Measurements from ENCODE around the gene CDK11A.
A peak's percentile ranks its signal among the peaks of the same experiment; 100 is the strongest.
"Not testable (repeated sequence)": the region's sequence is repeated elsewhere in the genome, so short reads cannot be mapped to it uniquely, and the experiment has no call there.

The CDK11A gene

GRCh38 chr1:1724035-1724864, at the start of gene CDK11A:
Gene CDK11A (minus strand): TSS chr1:1724357. CDS start chr1:1722818, 1,539 bp downstream.
- Histone ChIP-seq H3K4me3 (ENCODE audit: low read depth, low read length) (peak within 1 kb of the TSS; percentile 62), H3K36me3 (ENCODE audit: control insufficient read depth, insufficient read depth, low read length) (peaks cover 16% of the 10 kb centered on the region), H3K27ac (ENCODE audit: low read depth, low read length) (peak within 1 kb of the TSS; percentile 59; the same call in 1 of the 2 replicates), H3K9ac (ENCODE audit: low read length) (peak within 1 kb of the TSS; percentile 82)
- not testable (repeated sequence) for H3K27me3 ChIP-seq (ENCODE audit: control insufficient read depth, insufficient read depth, low read length); H3K4me1 ChIP-seq (ENCODE audit: control insufficient read depth, insufficient read depth, low read length); H3K9me3 ChIP-seq (ENCODE audit: control insufficient read depth, insufficient read depth, low read depth, low read length)

- peaks cover 16% of the 10 kb centered on the region; the same call in 1 of the 2 replicates for H3K4me1 ChIP-seq (ENCODE audit: control insufficient read depth, insufficient read depth, low read length)
- H3K9me3 ChIP-seq (ENCODE audit: control insufficient read depth, insufficient read depth, low read depth, low read length) = peaks cover 5% of the 10 kb centered on the region; the same call in 1 of the 2 replicates
- H3K27me3 ChIP-seq (ENCODE audit: control insufficient read depth, insufficient read depth, low read length) = peaks cover under 1% of the 10 kb centered on the region; the same call in 1 of the 2 replicates
- no peak overlapping the region for H3K9ac ChIP-seq (ENCODE audit: low read length)
- no peak overlapping the region for H3K4me3 ChIP-seq (ENCODE audit: low read depth, low read length)
- peaks cover 18% of the 10 kb centered on the region for H3K36me3 ChIP-seq (ENCODE audit: control insufficient read depth, insufficient read depth, low read length)
- no peak overlapping the region for H3K27ac ChIP-seq (ENCODE audit: low read depth, low read length)
These were observed 49.7 kb upstream of the CDK11A start for GRCh38 chr1:1773874-1774273.

- no peak overlapping the region for H3K4me3 ChIP-seq (ENCODE audit: low read depth, low read length)
- no peak overlapping the region for H3K27ac ChIP-seq (ENCODE audit: low read depth, low read length)
- H3K9me3 ChIP-seq (ENCODE audit: control insufficient read depth, insufficient read depth, low read depth, low read length) = peaks cover 5% of the 10 kb centered on the region; the same call in 1 of the 2 replicates
- no peaks in the 10 kb centered on the region for H3K27me3 ChIP-seq (ENCODE audit: control insufficient read depth, insufficient read depth, low read length)
- H3K4me1 ChIP-seq (ENCODE audit: control insufficient read depth, insufficient read depth, low read length) = peaks cover 9% of the 10 kb centered on the region; the same call in 1 of the 2 replicates
- peaks cover 39% of the 10 kb centered on the region for H3K36me3 ChIP-seq (ENCODE audit: control insufficient read depth, insufficient read depth, low read length)
- H3K9ac ChIP-seq (ENCODE audit: low read length) = no peak overlapping the region
These were observed 46.9 kb upstream of the CDK11A start for GRCh38 chr1:1771096-1771495.

- Histone ChIP-seq H3K4me1 (ENCODE audit: control insufficient read depth, insufficient read depth, low read length) (no peaks in the 10 kb centered on the region), H3K27me3 (ENCODE audit: control insufficient read depth, insufficient read depth, low read length) (no peaks in the 10 kb centered on the region), H3K9me3 (ENCODE audit: control insufficient read depth, insufficient read depth, low read depth, low read length) (peaks cover 5% of the 10 kb centered on the region; the same call in 1 of the 2 replicates), H3K4me3 (ENCODE audit: low read depth, low read length) (no peak overlapping the region), H3K36me3 (ENCODE audit: control insufficient read depth, insufficient read depth, low read length) (peaks cover 45% of the 10 kb centered on the region), H3K27ac (ENCODE audit: low read depth, low read length) (no peak overlapping the region), H3K9ac (ENCODE audit: low read length) (no peak overlapping the region)
These were observed 45.9 kb upstream of the CDK11A start for GRCh38 chr1:1770102-1770501.

GRCh38 chr1:1768249-1768992, 44.3 kb upstream of the CDK11A start:
- H3K4me3 ChIP-seq (ENCODE audit: low read depth, low read length) = no peak overlapping the region
- peaks cover 60% of the 10 kb centered on the region for H3K36me3 ChIP-seq (ENCODE audit: control insufficient read depth, insufficient read depth, low read length)
- no peaks in the 10 kb centered on the region for H3K4me1 ChIP-seq (ENCODE audit: control insufficient read depth, insufficient read depth, low read length)
- no peaks in the 10 kb centered on the region for H3K27me3 ChIP-seq (ENCODE audit: control insufficient read depth, insufficient read depth, low read length)
- H3K9me3 ChIP-seq (ENCODE audit: control insufficient read depth, insufficient read depth, low read depth, low read length) = peaks cover 5% of the 10 kb centered on the region; the same call in 1 of the 2 replicates
- no peak overlapping the region for H3K9ac ChIP-seq (ENCODE audit: low read length)
- no peak overlapping the region for H3K27ac ChIP-seq (ENCODE audit: low read depth, low read length)

GRCh38 chr1:1764876-1765470, 40.8 kb upstream of the CDK11A start:
- Histone ChIP-seq H3K4me1 (ENCODE audit: control insufficient read depth, insufficient read depth, low read length) (no peaks in the 10 kb centered on the region), H3K9me3 (ENCODE audit: control insufficient read depth, insufficient read depth, low read depth, low read length) (no peaks in the 10 kb centered on the region), H3K27me3 (ENCODE audit: control insufficient read depth, insufficient read depth, low read length) (no peaks in the 10 kb centered on the region), H3K9ac (ENCODE audit: low read length) (no peak overlapping the region), H3K4me3 (ENCODE audit: low read depth, low read length) (no peak overlapping the region), H3K27ac (ENCODE audit: low read depth, low read length) (no peak overlapping the region), H3K36me3 (ENCODE audit: control insufficient read depth, insufficient read depth, low read length) (peaks cover 76% of the 10 kb centered on the region)

- no peaks in the 10 kb centered on the region for H3K9me3 ChIP-seq (ENCODE audit: control insufficient read depth, insufficient read depth, low read depth, low read length)
- H3K27me3 ChIP-seq (ENCODE audit: control insufficient read depth, insufficient read depth, low read length) = no peaks in the 10 kb centered on the region
- no peak overlapping the region for H3K27ac ChIP-seq (ENCODE audit: low read depth, low read length)
- H3K4me3 ChIP-seq (ENCODE audit: low read depth, low read length) = no peak overlapping the region
- H3K9ac ChIP-seq (ENCODE audit: low read length) = no peak overlapping the region
- peaks cover 84% of the 10 kb centered on the region for H3K36me3 ChIP-seq (ENCODE audit: control insufficient read depth, insufficient read depth, low read length)
- no peaks in the 10 kb centered on the region for H3K4me1 ChIP-seq (ENCODE audit: control insufficient read depth, insufficient read depth, low read length)
These were observed 39.8 kb upstream of the CDK11A start for GRCh38 chr1:1763657-1764621.

- H3K9me3 ChIP-seq (ENCODE audit: control insufficient read depth, insufficient read depth, low read depth, low read length) = no peaks in the 10 kb centered on the region
- H3K4me1 ChIP-seq (ENCODE audit: control insufficient read depth, insufficient read depth, low read length) = no peaks in the 10 kb centered on the region
- H3K27ac ChIP-seq (ENCODE audit: low read depth, low read length) = no peak overlapping the region; the same call in 1 of the 2 replicates
- H3K36me3 ChIP-seq (ENCODE audit: control insufficient read depth, insufficient read depth, low read length) = peaks cover 88% of the 10 kb centered on the region
- no peaks in the 10 kb centered on the region for H3K27me3 ChIP-seq (ENCODE audit: control insufficient read depth, insufficient read depth, low read length)
- H3K4me3 ChIP-seq (ENCODE audit: low read depth, low read length) = no peak overlapping the region
- H3K9ac ChIP-seq (ENCODE audit: low read length) = no peak overlapping the region
These were observed 37.6 kb upstream of the CDK11A start for GRCh38 chr1:1761504-1762376.

GRCh38 chr1:1760715-1761114, 36.6 kb upstream of the CDK11A start:
- Histone ChIP-seq H3K9ac (ENCODE audit: low read length) (no peak overlapping the region), H3K36me3 (ENCODE audit: control insufficient read depth, insufficient read depth, low read length) (peaks cover 94% of the 10 kb centered on the region), H3K27me3 (ENCODE audit: control insufficient read depth, insufficient read depth, low read length) (no peaks in the 10 kb centered on the region), H3K9me3 (ENCODE audit: control insufficient read depth, insufficient read depth, low read depth, low read length) (no peaks in the 10 kb centered on the region), H3K27ac (ENCODE audit: low read depth, low read length) (no peak overlapping the region), H3K4me1 (ENCODE audit: control insufficient read depth, insufficient read depth, low read length) (no peaks in the 10 kb centered on the region), H3K4me3 (ENCODE audit: low read depth, low read length) (no peak overlapping the region)

All from HUES6 (cell line).